ENCODE measurements around the gene VIM.

Gene VIM

DNA sequence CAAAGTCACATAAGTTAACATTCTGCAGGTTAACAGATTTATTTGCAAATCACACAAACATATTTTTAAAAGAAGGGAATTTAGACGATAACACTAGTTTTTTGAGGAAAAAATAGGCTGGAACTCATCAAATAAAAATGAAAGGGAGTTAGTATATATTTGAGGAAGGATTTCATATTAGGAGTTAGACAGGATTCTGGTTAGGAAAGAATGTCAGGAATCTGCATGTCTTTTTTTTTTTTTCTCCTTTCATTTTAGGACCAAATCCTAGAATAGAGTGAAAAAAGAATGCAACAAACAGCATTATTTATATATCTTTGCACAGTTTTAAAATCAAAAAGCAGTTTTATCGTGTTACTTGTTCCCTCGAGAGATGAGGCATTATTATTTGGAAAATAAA lies 17.7 kb upstream of the VIM start:
- no peak for DNase-seq

GRCh38 chr10:17212802-17213221 lies 15.2 kb upstream of the VIM start:
- no peak for DNase-seq

- DNase-seq: no peak
Observed at GRCh38 chr10:17213646-17214349, 14.2 kb upstream of the VIM start.

- no peak for DNase-seq
Observed at GRCh38 chr10:17214526-17214925, 13.5 kb upstream of the VIM start.

DNA sequence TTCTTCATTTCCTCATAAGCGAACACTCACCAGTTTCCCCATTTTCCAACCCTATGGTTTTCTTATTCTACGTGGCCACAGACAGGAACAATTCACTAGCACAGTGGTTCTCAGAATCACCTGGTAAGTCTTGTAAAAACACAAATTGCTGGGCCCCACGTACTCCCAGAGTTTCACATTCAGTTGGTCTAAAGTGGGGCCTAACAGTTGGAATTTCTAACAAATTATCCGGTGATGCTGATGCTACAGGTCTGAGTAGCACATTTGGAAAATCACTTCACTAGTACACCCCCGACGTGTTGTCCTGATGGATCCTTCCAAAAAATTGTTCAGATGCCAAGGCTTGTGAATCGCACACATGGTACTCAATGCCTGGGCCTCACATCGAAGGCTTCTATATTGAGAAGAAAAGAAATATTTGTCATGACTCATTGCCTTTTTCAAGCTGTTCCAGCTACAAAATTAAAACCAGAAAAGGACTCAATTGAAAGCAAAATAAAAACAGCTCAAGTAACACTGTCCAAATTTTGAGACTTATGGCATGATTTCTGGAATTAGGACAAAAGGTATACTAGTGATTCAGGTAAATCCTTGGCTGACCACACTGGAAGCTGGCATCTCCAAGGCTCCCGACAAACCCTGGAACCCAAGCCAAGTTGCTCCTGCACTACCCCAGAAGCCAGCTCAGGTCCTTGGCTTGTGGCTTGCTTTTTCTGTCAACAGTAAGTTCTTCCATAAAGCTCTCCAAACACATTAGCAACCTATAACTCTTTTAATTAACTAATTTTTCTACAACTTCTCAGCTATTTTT lies 12.9 kb upstream of the VIM start:
- no peak for DNase-seq

DNA sequence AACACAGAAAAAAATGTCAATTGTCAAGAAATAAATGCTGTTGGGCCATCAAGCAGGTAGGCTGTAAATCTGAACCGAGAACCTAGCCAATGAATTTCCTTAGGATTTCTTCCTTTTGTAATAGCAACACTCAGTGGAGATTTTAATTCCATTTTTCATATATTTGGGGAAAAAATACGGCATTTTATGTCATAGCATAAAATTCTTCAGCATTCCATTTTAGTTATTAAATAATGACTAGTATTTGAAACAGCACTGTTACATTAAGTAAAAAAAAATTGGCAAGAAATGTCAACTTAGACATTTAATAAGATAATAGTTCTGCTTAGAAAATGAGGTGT lies 12.3 kb upstream of the VIM start:
- no peak for DNase-seq

- DNase-seq: no peak
Observed at GRCh38 chr10:17216217-17216900, 11.7 kb upstream of the VIM start.

GRCh38 chr10:17216901-17217395 lies 11.1 kb upstream of the VIM start:
- DNase-seq: no peak

DNA sequence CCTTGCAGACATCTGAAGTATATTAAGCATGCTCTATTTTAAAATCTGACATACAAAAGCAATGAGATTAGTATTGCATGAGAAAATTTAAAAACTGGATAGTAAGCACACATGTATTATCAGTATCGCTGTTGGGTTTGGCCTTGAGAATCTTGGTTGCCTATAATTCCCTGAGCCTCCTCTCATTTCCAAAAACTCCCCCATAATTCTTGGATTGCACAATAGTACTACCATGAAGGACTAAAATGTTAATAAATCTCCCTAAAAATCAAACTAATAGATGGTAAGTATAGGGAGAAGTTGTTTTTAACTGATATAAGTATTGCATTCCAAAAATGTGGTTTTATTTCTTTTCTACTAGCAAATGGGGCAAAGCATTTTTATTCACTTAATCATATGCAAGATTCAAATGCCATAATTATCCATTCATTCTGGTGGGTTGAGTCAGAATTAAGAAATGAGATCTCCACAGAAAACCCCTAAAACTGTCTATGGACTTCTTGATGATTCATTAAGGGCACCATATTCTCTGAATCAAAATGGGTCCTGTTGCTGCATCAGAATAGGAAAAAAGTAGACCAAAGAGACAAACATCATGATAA lies 10.3 kb upstream of the VIM start:
- DNase-seq: no peak

DNA sequence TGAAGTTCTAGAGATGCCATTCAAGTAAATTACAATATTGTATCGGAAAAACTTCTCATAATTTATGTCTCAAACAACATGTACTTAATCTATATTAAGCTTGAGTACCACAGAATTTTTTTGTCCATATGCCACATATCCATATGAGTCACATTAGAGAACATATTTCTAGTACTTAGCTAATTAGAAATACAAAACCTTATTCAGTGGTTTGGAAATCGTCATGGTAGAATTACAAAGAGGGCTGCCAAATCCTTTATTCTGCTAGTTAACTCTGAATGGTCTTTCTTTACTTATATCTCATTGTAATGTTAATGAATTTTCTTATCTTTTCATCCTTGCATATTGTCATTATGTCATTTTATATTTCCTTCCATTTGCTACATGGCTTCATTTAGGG lies 9.0 kb upstream of the VIM start:
- DNase-seq: no peak

- no peak for DNase-seq
Observed at GRCh38 chr10:17220652-17221100, 7.4 kb upstream of the VIM start.

DNA sequence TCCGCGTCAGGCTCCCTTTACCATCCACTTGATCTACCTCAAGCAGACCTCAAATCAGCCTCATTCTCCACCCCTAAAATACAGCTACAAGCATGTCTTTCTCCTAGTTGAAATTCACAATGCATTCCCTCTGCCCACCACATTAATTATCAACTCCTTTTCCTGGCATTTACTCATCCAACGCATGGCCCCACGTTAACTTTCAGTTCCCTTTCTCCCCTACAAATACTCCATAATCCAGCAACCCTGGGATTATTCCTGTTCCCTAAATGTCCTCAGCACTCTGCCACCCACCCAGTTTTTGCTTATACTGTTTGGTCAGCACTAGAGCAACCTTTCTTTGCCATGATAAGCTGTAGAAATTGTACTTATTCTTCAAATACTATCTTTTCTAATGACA lies 5.7 kb upstream of the VIM start:
- no peak for DNase-seq

GRCh38 chr10:17225808-17226207 lies 2.2 kb upstream of the VIM start:
- DNase-seq: no peak

- no peak for DNase-seq
Observed at GRCh38 chr10:17226891-17227303, 1.1 kb upstream of the VIM start.

GRCh38 chr10:17227367-17228090 lies 512 bp upstream of the VIM start:
- DNase-seq: no peak

DNA sequence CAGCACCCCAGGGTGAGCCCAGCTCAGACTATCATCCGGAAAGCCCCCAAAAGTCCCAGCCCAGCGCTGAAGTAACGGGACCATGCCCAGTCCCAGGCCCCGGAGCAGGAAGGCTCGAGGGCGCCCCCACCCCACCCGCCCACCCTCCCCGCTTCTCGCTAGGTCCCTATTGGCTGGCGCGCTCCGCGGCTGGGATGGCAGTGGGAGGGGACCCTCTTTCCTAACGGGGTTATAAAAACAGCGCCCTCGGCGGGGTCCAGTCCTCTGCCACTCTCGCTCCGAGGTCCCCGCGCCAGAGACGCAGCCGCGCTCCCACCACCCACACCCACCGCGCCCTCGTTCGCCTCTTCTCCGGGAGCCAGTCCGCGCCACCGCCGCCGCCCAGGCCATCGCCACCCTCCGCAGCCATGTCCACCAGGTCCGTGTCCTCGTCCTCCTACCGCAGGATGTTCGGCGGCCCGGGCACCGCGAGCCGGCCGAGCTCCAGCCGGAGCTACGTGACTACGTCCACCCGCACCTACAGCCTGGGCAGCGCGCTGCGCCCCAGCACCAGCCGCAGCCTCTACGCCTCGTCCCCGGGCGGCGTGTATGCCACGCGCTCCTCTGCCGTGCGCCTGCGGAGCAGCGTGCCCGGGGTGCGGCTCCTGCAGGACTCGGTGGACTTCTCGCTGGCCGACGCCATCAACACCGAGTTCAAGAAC lies 1.1 kb downstream of the VIM start:
- DNase-seq: peak; percentile 55

GRCh38 chr10:17229717-17229966 lies 1.6 kb downstream of the VIM start:
- DNase-seq: no peak

- DNase-seq: peak; percentile 89
Observed at GRCh38 chr10:17229967-17230682, 2.1 kb downstream of the VIM start.

GRCh38 chr10:17231788-17232187 lies 3.7 kb downstream of the VIM start:
- DNase-seq: no peak

DNA sequence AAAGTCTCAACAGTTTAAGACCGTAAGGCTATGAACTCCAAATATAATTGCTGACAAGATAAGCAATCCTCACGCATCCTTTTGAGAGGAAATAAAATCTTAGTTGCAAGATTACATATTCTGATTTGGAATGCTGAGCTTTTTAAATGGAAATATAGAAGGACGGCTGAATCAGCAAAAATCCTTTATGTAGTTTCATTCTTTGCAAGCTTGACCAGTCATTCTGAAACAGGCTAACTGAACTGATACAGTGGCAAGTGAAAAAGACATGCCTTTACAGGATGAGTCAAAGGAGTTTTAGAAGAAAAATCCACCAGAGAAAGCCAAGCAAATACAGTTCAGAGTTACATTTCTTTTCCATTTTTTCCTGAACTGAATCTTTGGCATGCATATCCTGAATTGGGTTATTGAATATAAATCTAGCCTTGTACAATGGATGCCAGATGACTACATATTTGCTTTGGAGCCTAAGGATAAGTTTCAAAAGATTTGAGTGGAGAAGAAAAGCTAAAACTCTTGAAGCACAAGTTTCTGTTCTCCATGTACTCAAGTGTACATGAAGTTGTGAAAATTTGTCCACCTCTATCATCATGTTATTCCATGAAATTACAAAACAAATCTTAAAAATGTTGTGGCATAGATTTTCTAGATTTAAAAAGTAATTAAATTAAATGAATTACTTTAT lies 4.4 kb downstream of the VIM start:
- no peak for DNase-seq

Measured in activated naive CD4-positive, alpha-beta T cell treated with anti-CD3 and anti-CD28 coated beads, Interleukin-2, amount 50 U/mL, for 16 hours (primary cell).